CD4-positive, alpha-beta T cell treated with Interleukin-15 for 1 hour (primary cell): ENCODE results near the gene RRP1.

Experiments used
- DNase-seq: peaks from one replicate; pipeline ENCODE4 v3.0.0-alpha.2; 2020

RRP1 gene

DNA sequence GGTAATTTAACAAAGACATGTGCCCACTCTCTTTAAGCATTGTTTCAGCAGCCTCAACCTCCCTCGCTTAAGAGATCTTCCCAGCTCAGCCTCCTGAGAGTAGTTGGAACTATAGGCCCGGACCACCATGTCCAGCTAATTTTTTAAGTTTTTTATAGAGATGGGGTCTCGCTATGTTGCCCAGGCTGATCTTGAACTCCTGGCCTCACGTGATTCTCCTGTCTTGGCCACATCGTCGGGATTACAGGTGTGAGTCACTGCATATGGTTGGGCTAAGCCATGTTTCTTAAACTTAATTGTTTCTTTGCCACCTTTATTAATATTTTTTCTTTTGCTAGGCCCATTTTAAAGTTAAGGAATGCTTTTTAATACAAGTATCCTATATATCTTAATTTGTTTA lies 57.1 kb downstream of the RRP1 start:
- no peak for DNase-seq

DNA sequence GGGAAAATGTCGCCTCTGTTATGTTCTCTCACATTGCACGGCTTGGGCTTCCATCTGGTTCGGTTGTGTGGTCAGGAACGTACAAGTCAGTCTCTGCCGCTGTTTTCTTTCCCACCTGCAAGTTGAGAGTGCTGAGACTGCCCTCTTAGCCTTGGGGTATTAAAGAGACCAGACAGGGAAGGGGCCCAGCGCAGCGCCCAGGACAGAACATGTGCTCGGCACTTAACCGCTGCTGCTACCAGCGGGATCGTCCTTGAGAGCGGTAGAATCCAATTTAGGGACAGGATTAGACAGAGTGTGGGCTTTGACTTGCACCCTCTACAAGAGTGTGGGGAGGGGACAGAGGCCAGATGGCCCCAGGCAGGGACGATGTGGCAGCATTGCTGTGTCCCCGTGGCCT lies 57.9 kb downstream of the RRP1 start:
- no peak for DNase-seq

DNA sequence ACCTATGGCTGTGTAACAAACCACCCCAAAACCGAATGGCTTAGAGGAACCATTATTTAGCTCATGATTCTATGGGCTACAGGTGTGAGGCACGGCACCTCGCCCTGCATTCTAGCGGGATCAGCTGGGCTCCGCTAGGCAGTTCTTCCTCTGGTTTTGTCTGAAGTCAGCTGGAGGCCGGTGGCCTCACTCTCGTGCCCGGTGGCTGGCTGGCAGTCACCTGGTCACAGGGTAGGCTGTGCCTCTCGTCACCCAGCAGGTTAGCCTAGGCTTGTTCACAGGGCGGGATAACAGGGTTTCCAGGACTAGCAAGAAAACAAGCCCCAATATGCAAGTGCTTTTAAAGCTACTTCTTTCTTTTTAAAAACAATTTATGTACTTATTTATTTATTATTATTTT lies 59.4 kb downstream of the RRP1 start:
- DNase-seq: no peak

DNA sequence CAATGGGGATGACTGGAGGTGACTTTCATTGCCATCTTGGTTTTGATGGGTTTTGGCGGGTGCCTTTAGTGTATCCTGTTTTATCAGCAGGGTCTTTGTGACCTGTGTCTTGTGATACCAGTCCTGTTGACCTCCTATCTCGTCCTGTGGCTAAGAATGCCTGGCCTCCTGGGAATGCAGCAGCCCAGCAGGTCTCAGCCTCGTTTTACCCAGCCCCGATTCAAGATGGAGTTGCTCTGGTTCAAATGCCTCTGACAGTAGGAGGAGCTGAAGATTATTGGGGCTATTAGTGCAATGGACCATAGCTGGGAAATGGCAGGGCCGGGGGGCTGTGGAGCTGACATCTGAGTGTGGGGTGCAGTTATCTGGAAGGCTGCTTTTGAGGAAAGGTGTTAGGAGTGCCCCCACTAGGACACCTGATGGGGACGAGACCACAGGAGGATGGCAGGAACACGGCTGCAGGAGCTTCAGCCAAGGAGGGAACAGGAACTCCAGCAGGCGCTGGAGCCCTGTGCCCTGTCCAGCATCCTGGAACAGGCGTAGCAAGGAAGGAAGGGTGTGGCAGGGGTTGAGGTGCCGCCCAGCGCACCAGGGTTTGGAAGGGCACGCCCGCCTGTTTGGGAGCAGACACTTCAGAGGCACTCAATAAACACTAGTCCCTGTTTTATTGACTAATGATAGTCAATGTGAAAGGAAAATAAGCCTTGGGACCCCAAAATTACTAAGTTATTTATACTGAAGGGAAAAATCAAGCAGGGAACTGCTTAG lies 60.3 kb downstream of the RRP1 start:
- no peak for DNase-seq

DNA sequence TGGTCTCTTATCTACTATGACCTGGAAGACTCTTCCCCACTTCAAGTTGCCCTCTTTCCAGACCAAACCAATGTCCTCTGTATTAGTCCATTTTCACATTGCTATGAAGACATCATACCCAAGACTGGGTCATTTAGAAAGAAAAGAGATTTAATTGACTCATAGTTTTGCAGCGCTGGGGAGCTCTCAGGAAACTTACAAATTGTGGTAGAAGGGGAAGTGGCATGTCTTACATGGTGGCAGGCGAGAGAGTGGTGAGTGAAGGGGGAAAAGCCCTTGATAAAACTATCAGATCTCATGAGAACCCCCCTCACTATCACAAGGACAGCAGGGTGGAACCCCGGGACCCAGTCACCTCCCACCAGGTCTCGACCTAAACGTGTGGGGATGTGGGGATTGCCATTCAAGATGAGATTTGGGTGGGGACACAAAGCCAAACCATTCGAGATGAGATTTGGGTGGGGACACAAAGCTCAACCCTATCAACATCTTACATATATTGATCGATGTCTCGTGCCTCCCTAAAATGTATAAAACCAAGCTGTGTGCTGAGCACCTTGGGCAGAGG lies 61.4 kb downstream of the RRP1 start:
- DNase-seq: no peak

DNA sequence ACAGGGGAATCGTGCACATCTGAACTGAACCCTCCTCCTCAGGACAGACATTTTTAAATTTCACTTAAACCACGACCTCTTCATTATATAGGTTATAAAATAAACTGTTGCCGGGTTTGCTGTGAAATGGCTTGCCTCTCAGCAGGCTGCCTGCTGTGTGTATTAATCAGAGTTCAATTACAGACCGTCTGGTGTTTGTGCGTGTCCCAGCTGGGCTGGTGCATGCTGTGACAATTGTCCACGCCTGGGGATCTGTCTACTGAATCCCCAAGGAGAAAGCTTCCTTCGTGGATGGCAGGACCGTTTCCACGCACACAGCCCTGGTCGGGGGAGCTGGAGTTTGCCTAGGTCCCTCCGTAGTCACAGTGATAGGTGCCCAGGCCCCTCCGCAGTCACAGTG lies 62.2 kb downstream of the RRP1 start:
- DNase-seq: no peak

DNA sequence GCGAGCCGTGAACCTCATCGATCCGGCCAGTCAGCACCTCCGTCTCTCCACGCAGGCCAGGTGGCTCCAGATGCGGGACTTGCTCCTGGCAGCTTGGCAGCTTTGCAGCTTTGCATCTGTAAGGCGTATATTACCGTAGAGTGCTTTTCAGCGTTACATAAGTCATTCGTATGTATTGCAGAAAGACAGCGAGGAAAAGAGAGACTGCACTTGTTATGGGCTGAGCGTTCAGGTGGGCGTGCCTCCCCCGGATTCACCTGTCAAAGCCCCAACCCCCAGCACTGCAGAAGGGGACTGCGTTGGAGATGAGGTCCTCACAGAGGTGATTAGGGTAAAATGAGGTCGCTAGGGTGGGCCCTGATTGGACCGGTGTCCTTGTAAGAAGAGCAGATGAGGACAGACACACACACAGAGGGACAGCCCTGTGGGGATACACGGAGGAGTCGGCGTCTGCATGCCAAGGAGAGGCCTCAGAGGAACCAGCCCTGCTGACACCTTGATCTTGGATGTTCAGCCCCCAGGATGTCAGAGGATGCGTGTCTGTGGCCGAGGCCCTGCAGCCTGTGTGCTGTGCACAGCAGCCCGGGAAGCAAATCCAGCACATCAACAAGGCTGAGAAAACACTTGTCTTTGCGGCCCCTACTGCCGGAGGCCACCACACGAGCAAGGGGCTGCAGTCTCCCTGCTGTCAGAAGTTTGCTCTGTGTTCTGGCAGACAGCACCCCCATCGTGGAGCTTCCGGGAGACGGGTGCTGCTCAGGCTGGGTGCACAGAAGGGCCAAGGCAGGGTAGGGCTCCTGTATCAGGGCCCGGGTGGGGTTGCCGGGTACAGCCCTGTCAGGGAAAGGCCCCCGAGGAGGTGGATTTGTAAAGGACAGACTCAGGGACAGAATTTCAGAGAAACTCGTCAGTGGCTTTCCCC lies 64.7 kb downstream of the RRP1 start:
- no peak for DNase-seq
